SK-N-SH (cell line): Measurements from ENCODE around the gene KRT33B. TPM values are rescaled to one million over a fixed set of nuclear protein-coding genes. Genes with fewer than 3 reads are reported as not detected.

Experiments used
- CTCF ChIA-PET: fragments of 300-600, 350-600 bp; formaldehyde crosslinking; extraction: SDS; loops from one replicate; lab custom pipeline; 2021; lab: Yijun Ruan, JAX
- POLR2A ChIA-PET: fragments of 350-600 bp; sonication (Branson Sonifier 250); formaldehyde crosslinking; extraction: SDS; loops from one replicate; lab custom pipeline; 2020; ENCODE audit warnings: antibody characterized with exemption, inconsistent platforms; lab: Yijun Ruan, JAX
- DNase-seq: peaks from one replicate; pipeline ENCODE4 v3.0.0; 2012
- H2AFZ ChIP-seq: fragments of 200-600 bp; sonication (generic); 2 replicates; pipeline ENCODE4 v1.8.1; 2016; ENCODE audit warnings: antibody characterized with exemption, mild to moderate bottlenecking, low read depth
- H3F3A ChIP-seq: fragments of 200-600 bp; sonication (generic); replicated peaks from 2 replicates; pipeline ENCODE3; 2016; ENCODE audit warnings: antibody characterized with exemption, mild to moderate bottlenecking; ENCODE audit not compliant: insufficient read depth
- H3K27ac ChIP-seq, 2 experiments: fragments of 200-500 bp in 1 of 2; fragments of 200-600 bp in 1 of 2; sonication (Bioruptor generic) in 1 of 2; sonication (generic), shearing (Covaris generic) in 1 of 2; 2 replicates each; pipeline versions ENCODE4 v1.5.1 to v1.6.1; 2014 to 2016; ENCODE audit warnings: low read depth in 2 of 2, inconsistent platforms in 1 of 2, low read length in 1 of 2, mild to moderate bottlenecking in 1 of 2, mixed read lengths in 1 of 2
- H3K27me3 ChIP-seq: fragments of 200-600 bp; sonication (generic), shearing (Covaris generic); 2 replicates; pipeline ENCODE4 v1.6.1; 2016; ENCODE audit warnings: mixed run types; ENCODE audit not compliant: insufficient read depth
- H3K36me3 ChIP-seq, 2 experiments: fragments of 200-500 bp in 1 of 2; fragments of 200-600 bp in 1 of 2; sonication (Bioruptor generic) in 1 of 2; sonication (generic) in 1 of 2; replicated peaks in 1 of 2; 2 replicates each; pipeline versions ENCODE3 to v1.5.1; 2014 to 2016; ENCODE audit warnings: low read length in 1 of 2, mild to moderate bottlenecking in 1 of 2; ENCODE audit not compliant: insufficient read depth in 2 of 2, control insufficient read depth in 1 of 2
- H3K4me1 ChIP-seq, 2 experiments: fragments of 200-500 bp in 1 of 2; fragments of 200-600 bp in 1 of 2; sonication (Bioruptor generic) in 1 of 2; sonication (generic), shearing (Covaris generic) in 1 of 2; 2 replicates each; pipeline versions ENCODE4 v1.5.1 to v1.6.1; 2014 to 2016; ENCODE audit warnings: low read depth in 1 of 2, low read length in 1 of 2, mixed run types in 1 of 2; ENCODE audit not compliant: insufficient read depth in 2 of 2, control insufficient read depth in 1 of 2
- H3K4me2 ChIP-seq: fragments of 200-600 bp; sonication (generic), shearing (Covaris generic); 2 replicates; pipeline ENCODE4 v1.6.1; 2017; ENCODE audit warnings: mixed run types
- H3K4me3 ChIP-seq, 2 experiments: fragments of 200-500 bp in 1 of 2; fragments of 200-600 bp in 1 of 2; sonication (Bioruptor generic) in 1 of 2; sonication (generic), shearing (Covaris generic) in 1 of 2; 2 replicates each; pipeline versions ENCODE4 v1.5.1 to v1.8.1; 2014 to 2016; ENCODE audit warnings: low read depth in 2 of 2, inconsistent platforms in 1 of 2, low read length in 1 of 2, mild to moderate bottlenecking in 1 of 2, mixed read lengths in 1 of 2, moderate library complexity in 1 of 2
- H3K79me2 ChIP-seq: fragments of 200-600 bp; sonication (generic); 2 replicates; pipeline ENCODE4 v1.8.1; 2017; ENCODE audit warnings: mild to moderate bottlenecking; ENCODE audit not compliant: insufficient read depth
- H3K9ac ChIP-seq: fragments of 200-600 bp; sonication (generic); 2 replicates; pipeline ENCODE4 v1.6.1; 2017; ENCODE audit warnings: mixed run types
- H3K9me2 ChIP-seq: fragments of 200-600 bp; sonication (generic); 2 replicates; pipeline ENCODE4 v1.6.1; 2017; ENCODE audit warnings: mixed run types
- H3K9me3 ChIP-seq: fragments of 200-600 bp; sonication (generic); 2 replicates; pipeline ENCODE4 v1.6.1; 2017; ENCODE audit warnings: mixed run types, mild to moderate bottlenecking, moderate library complexity
- H4K20me1 ChIP-seq: fragments of 200-600 bp; sonication (generic); 2 replicates; pipeline ENCODE4 v1.6.1; 2017; ENCODE audit warnings: mild to moderate bottlenecking, mixed run types; ENCODE audit not compliant: insufficient read depth
- EP300 ChIP-seq, 2 experiments: IDR thresholded peaks; 2 replicates each; pipeline versions ENCODE4 v1.4.0 to v1.6.1; 2012; ENCODE audit warnings: borderline replicate concordance in 1 of 2, low read depth in 1 of 2, low read length in 1 of 2
- EZH2phosphoT487 ChIP-seq: fragments of 200-600 bp; sonication (generic); IDR thresholded peaks from 2 replicates; pipeline ENCODE4 v1.6.1; 2017; ENCODE audit warnings: low read depth, mixed run types, mild to moderate bottlenecking, antibody characterized with exemption, moderate library complexity, borderline replicate concordance
- FOSL2 ChIP-seq: IDR thresholded peaks from 2 replicates; pipeline ENCODE4 v1.4.0; 2012; ENCODE audit warnings: low read depth, mild to moderate bottlenecking, moderate library complexity, borderline replicate concordance
- GATA2 ChIP-seq: sonication (generic); formaldehyde crosslinking; IDR thresholded peaks from 2 replicates; pipeline ENCODE4 v1.5.0; 2020; ENCODE audit warnings: mild to moderate bottlenecking, missing genetic modification reagents
- NRF1 ChIP-seq: IDR thresholded peaks from 2 replicates; pipeline ENCODE4 v1.6.1; 2012; ENCODE audit warnings: low read depth, mild to moderate bottlenecking, low read length
- PBX3 ChIP-seq: IDR thresholded peaks from 2 replicates; pipeline ENCODE4; 2012
- REST ChIP-seq: IDR thresholded peaks from 2 replicates; pipeline ENCODE4 v1.6.1; 2012; ENCODE audit warnings: mild to moderate bottlenecking, low read depth, low read length, moderate library complexity
- RXRA ChIP-seq: IDR thresholded peaks from 2 replicates; pipeline ENCODE4 v1.4.0; 2012; ENCODE audit warnings: low read depth, mild to moderate bottlenecking, borderline replicate concordance
- SMC3 ChIP-seq: IDR thresholded peaks from 2 replicates; pipeline ENCODE4 v1.6.1; 2012; ENCODE audit warnings: low read depth, low read length, improper control_type of control experiment
- TAF1 ChIP-seq: IDR thresholded peaks from 2 replicates; pipeline ENCODE4 v1.6.1; 2012; ENCODE audit warnings: low read depth, mild to moderate bottlenecking, low read length, moderate library complexity, borderline replicate concordance
- TCF12 ChIP-seq: IDR thresholded peaks from 2 replicates; pipeline ENCODE4 v1.4.0; 2012
- YY1 ChIP-seq: IDR thresholded peaks from 2 replicates; pipeline ENCODE4 v1.4.0; 2012; ENCODE audit warnings: low read depth, mild to moderate bottlenecking
- WGBS: methylation state at CpG from one replicate; pipeline ENCODE4 v1.1.6; 2017; ENCODE audit warnings: low lambda C conversion rate; 5-methylcytosine and 5-hydroxymethylcytosine counted together
- polyA plus RNA-seq, 3 experiments: library from polyadenylated mRNA; depleted of rRNA; stranded (reverse); fragments of >200 nt; gene quantifications; 2 replicates each; pipeline ENCODE4 v1.2.3, GENCODE V29; 2012

The KRT33B gene
- polyA plus RNA-seq, 1 of the 3 experiments (the other 2 are of a cell fraction), result 0.08 TPM

GRCh38 chr17:41335747-41336146, 33.9 kb downstream of the KRT33B start:
- no peaks in the 10 kb centered on the region for H3K79me2 ChIP-seq
- no peaks in the 10 kb centered on the region for H3K9me3 ChIP-seq
- CTCF ChIA-PET, result no interaction called here
- WGBS, result 69% methylated on average over 1 of the region's 1 CpG
- no peak for TF ChIP-seq TAF1
- no peak for TF ChIP-seq PBX3
- TF ChIP-seq, all 33 proteins: peak for 0
- no peaks in the 10 kb centered on the region for H3K27me3 ChIP-seq
- DNase-seq, result no peak
- H3K36me3 ChIP-seq, result no peaks in the 10 kb centered on the region
- no peak overlapping the region for H3K4me3 ChIP-seq
- POLR2A ChIA-PET, result no interaction called here
- H3K9me2 ChIP-seq, result no peaks in the 10 kb centered on the region
- H3K9ac ChIP-seq, result no peak overlapping the region
- H4K20me1 ChIP-seq, result no peaks in the 10 kb centered on the region
- H3K27ac ChIP-seq, result no peak overlapping the region
- H3K4me2 ChIP-seq, result no peak overlapping the region
- H3K4me1 ChIP-seq, result no peaks in the 10 kb centered on the region
- H2AFZ ChIP-seq, result no peak overlapping the region
- H3F3A ChIP-seq, result no peaks in the 10 kb centered on the region

GRCh38 chr17:41334385-41335305, 35.0 kb downstream of the KRT33B start:
- Histone ChIP-seq H4K20me1 (no peaks in the 10 kb centered on the region), H3F3A (no peaks in the 10 kb centered on the region), H3K4me3 (no peak overlapping the region), H3K4me1 (no peaks in the 10 kb centered on the region), H3K9ac (no peak overlapping the region), H2AFZ (no peak overlapping the region), H3K79me2 (no peaks in the 10 kb centered on the region), H3K27me3 (no peaks in the 10 kb centered on the region), H3K27ac (no peak overlapping the region), H3K9me3 (no peaks in the 10 kb centered on the region), H3K4me2 (no peak overlapping the region), H3K9me2 (no peaks in the 10 kb centered on the region), H3K36me3 (no peaks in the 10 kb centered on the region)
- WGBS, result 41% methylated on average over 5 of the region's 6 CpGs
- no peak for DNase-seq
- CTCF ChIA-PET, result interaction anchor here (0.6 to 2.2 kb wide), 2 partner anchors 13 to 1902 kb away, joined by 3 to 9 read pairs; no protein-coding TSS in a partner anchor
- TF ChIP-seq SMC3 (no peak), FOSL2 (no peak), RXRA (no peak), REST (no peak), GATA2 (CRISPR knock-in tag) (no peak), YY1 (no peak), EZH2phosphoT487 (no peak), NRF1 (no peak), TAF1 (no peak), TCF12 (no peak), EP300 (IDR thresholded peaks at IDR 0.05; ENCODE audit: borderline replicate concordance in 1 of 2, low read depth in 1 of 2, low read length in 1 of 2) (no peak)
- POLR2A ChIA-PET, result no interaction called here
